GM18870 (cell line): ENCODE measurements around the gene KAZN.

Experiments used
- ATAC-seq: cut with Tn5 transposase; IDR thresholded peaks from one replicate; pipeline ENCODE4 v1.9.1; 2021; ENCODE audit warnings: moderate library complexity; ENCODE audit not compliant: unreplicated experiment

Gene KAZN

DNA sequence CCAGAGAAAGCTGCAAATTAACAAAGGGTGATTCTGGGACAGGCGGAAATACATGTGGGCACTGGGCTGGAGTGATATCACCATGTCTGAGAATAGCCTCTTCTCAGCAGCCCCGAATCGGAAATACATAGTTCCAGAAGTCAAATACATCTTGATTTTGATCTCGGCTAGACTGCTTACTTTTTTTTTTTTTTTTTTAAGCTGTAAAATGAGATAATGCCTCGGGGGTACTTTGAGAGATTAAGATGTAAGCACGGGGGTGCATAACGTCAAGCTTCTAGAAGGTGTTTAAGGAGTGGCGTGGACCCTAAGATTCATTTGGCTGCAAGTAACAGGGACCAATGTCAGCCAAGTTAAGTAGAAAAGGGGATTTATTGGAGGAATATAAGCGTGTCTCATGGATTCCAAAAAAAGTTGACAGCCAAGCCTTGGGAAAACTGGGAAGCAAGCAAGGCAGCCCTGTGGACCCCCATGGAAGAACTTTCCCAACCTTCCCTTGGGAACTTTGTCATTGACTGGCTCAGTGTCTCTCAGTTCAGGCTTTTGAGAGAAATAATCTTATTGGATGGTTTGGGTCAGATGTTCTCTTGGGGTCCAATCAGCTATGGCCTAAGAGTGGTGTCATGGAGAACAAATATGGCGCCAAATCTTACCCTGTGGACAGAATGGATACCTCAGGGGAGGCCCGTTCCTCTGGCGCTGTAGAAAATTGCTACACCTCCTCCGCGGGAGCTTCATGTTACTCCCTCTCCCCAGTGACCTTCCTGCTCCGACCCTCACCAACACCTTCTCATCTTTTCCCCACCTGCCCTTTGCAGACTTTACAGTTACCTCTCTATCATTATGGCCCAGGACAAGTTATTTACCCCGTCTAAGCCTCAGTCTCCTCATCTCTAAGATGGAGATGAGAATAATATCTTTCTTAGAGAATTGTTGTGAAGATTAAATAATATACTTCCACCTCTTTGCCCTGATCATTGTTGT is 186.6 kb downstream of the KAZN start:
- no peak for ATAC-seq

DNA sequence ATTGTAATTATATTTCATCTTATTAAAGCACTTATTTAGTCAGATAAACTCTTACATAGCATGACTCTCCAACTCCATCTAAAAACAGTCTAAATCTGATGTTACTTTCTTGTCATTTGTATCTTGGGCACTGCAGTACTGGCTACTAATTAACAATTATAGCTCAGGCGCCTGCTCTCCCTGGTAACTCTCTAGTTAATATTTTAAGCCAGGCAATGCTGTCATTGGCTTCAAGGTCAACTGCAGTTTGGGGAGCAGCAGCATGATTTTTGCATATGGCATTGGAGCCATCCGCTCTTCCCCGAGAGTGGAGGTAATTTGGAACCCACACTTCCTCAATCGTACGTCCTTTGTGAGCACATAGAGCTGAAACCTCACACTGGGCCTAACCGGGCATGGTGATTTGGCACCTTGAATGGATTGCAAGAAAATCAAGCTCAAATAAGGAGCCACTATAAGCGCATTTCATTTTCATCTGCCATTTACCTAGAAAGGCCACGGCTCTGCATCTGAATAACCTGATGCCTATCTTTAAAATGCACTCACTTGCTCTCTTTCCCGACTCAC is 187.7 kb downstream of the KAZN start:
- no peak for ATAC-seq

DNA sequence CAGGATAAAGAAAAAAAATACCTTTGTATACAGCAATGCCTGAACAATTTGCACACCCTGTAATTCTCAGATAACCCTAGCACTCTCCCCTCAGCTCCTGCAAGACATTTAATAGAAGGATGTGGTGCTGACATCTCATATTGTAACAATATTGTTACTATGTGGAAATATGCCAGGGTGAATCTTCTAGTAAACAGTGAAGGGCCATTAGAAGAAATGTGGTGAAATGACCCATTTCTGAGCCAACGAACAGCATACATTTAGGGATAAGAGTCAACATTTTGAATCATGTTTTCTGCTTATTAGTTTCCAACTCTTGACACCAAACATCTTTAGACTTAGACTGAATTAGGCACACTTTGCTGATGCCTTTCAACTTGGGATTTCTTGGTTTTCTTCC is 188.2 kb downstream of the KAZN start:
- no peak for ATAC-seq

DNA sequence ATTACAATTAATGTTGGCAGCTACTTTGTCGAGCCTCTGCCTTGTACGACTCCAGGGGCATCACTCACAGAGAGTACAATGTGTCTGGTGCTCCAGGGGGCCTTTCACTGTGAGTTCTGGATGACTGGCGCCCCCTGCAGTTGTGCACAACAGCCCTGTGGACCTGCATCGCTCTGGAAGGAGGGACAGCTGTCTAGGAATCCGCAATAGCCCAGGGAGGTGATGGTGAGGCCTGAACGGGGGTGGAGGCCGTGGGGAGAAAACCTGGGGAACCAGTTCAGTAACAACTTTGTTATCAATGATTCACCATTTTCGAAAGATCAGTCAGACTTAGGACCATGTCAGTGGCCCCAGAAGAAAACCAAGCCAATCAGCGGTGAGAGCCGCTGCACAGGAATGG is 189.1 kb downstream of the KAZN start:
- no peak for ATAC-seq

DNA sequence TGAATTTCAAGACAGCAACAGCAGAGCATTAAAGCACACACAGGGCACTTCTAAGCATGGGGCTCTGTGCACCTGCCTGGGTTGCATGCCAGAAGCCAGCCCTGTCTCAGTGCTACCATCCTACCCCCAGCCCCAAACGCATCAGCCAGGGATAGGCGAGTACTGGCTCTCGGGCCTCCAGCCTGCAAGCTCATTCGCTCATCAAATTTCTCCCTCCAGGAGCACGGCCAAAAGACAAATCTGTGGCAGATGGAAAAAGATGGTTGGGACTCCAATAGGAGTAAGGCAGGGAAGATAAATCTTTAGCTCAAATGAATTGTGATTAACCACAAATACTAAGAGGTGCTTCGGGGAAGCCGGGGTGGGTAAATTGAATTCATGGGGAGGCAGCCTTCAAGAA is 189.6 kb downstream of the KAZN start:
- ATAC-seq, result no peak

DNA sequence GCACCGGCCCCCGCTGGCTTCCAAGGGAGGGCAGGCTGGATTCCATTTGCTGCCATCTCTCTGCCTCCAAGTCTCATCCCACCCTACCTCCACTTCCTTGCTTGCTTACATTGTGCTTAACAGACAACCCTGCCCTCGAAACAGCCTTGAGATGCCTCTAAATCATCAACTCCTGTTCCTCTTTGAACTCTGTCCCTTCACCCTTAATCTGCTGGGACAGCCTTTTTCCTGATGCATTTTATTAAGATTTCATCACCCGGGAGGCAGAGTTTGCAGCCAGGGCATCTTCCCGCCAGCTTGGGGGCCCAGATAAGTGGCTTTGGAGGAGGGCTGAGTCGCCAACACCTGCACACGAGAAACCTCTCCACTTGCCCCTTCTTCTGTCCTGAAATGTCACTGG is 192.5 kb downstream of the KAZN start:
- ATAC-seq, result no peak

DNA sequence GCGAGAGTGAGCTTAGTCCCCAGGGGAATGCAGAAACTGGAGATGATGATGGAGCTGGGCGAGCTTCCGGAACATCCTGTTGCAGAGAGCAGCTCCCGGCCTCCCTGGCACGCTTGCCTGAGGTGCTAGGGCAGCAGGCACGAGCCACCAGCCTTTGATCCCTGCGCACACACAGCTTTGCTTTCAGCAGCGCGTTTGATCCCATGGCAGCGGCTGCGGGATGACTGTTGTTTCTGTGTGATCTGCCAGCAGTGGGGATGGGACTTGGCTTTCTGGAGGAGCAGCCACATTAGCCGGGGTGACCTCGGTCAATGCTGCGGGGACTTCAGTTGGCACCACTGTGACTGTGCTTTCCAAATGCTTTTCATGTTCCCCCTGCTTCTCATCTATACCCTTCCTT is 193.2 kb downstream of the KAZN start:
- no peak for ATAC-seq

DNA sequence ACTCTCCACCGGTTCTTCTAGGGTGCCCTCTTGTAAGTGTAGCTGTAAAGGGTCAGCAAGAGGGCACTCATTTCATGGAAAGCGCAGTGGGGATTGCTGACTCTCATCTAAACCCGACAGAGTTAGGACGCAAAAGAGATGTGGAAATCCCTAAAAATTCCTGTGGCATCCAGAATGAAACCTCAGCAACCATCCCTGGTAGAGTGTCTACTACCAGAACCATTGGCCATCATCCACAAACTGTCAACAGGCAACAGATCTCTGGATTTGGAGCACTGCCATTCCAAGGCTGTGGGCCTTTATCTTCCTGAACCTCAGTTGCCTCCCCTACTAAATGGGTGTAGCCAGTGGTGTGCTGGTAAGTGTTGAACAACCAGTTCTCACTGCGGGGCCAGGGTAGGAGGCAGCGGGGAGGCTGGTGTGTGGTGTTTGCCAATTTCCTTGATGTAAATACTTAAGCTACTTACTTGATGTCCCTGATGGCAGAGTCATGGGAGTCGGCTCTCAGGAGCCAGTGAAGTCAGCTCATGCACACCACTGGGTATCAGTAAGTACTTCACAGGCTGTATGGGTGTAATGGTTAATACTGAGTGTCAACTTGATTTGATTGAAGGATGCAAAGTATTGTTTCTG is 195.8 kb downstream of the KAZN start:
- ATAC-seq, result no peak

DNA sequence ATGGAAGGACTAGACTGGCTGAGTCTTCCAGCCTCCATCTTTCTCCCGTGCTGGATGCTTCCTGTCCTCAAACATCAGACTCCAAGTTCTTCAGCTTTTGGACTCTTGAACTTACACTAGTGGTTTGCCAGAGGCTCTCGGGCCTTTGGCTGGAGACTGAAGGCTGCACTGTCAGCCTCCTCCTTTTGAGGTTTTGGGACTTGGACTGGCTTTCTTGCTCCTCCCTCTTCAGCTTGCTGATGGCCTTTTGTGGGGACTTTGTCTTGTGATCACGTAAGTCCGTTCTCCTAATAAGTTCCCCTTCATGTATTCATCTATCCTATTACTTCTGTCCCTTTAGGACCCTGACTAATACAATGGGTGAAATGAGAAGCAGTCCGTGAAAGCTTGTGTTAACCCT is 196.4 kb downstream of the KAZN start:
- ATAC-seq, result no peak

DNA sequence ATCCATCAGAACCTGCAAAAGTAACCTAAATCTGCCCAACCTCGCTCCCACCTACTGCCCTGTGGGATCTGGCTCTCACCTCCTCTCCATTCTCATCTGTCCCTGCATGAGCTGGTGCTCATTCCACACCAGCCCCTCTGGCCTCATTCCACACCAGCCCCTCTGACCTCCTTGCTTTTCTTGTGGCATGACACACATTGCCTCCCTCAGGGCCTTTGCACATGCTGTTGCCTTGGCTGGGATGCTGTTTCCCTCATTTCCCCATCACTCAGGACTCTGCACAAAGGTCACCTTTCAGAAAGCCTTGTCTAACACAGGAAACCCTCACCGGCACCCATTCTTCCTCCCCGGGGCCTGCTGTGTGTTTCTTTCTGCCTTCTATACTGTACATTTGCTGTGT is 197.1 kb downstream of the KAZN start:
- ATAC-seq, result no peak

DNA sequence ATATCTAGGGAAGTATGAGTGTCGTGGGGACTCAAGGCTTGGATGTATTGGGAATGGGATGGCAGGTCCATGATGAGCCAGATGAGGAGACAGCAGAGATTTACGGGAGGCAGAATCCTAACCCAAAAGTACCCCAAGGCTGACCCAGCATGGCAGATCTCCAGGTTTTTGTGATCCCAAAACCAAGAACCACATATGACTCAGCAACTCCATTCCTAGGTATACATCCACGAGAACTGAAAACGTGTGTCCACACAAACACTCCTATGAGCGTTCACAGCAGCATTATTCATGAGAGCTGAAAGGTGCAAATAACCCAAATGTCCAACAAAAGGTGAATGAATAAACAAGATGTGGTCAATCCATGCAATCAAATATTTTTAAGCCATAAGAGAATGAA is 201.5 kb downstream of the KAZN start:
- no peak for ATAC-seq

DNA sequence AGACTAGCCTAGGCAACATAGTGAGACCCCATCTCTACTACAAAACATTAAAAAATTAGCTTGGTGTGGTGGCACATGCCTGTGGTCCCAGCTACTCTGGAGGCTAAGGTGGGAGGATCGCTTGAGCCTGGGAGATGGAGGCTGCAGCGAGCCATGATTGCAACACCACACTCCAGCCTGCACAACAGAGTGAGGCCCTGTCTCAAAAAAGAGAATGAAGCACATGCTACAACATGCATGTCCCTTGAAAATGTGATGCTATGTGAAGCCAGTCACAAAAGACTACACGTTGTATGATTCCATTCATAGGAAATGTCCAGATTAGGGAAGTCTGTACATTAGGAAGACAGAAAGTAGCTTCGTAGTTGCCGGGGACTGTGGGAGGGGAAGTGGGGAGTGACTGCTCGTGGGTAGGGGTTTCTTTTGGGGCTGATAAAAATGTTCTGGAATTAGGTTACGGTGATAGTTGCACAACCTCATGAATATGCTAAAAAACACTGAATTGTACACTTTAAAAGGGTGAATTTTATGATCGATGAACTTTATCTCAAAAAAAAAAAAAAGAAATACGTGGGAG is 202.1 kb downstream of the KAZN start:
- no peak for ATAC-seq

DNA sequence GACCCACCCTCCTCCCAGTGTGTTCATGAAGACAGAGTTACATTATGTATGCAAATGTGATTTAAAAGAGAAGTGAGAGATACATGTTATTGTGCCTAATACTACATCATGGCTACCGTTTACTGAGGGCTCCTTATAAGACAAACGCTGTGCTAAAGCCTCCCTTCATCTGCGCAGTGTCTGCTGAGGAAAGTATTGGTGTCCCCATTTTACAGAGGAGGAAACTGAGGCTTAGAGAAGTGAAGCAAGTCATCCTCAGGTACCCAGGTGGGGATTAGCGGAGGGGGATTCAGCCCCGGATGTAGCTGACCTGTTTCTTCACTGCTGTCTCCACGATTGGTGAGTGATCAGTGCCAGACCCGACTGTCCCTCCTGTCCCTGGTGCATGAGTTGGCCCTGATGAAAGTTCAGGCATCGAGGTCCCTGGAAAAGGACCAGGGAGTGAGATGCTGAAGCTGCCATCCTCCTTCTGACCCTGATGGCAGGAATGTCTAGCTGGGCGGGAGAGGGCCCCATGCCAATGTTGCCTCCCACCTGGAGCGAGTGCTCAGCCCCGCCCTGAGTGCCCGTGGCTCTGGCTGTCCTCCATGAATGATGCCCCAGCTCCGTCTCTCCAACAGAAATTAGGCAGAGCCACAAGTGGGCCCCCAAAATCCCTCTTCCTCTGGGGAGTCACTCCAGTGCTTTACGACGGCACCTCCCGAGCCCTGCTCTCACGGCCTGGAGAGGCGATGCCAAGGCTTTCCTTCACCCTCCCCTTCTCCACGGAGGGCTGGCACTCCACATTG is 204.7 kb downstream of the KAZN start:
- ATAC-seq, result no peak

DNA sequence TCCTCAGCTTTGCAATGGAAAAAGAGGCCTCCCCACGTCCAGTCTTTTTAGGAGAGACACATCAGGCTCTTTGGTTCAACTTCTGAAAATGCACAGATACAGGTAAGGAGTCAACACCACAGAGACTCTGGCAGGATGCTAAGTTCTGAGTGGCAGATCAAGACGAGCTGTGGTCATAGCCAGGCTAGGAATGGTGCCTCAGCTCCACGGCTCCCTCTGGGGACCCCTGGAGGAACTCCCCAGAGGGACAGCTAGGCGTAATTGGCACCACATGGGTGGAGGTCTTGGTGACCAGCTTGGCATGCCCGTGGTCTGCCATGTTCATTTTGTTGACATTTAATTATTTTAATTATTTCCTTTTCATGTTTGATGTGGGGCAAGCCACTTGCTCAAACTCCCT is 206.1 kb downstream of the KAZN start:
- ATAC-seq, result no peak

DNA sequence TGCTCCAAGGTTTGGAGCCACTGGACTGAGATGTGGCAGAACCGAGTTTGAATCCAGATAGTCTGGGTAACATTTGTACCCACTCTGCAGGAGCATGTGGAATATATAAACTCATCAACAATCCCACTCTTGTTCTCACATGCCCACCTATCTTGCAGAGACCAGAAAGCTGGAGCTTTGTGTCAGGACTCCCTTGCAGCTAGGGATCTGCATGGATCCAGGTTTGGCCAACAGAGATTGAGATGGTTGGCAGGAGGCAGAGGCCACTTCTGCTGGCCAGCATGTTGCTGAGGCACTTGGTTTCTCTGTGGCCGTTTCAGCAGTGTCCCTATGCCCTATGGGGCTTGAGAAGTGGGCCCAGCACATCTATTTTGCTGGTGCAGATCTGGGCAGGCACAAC is 208.3 kb downstream of the KAZN start:
- no peak for ATAC-seq

DNA sequence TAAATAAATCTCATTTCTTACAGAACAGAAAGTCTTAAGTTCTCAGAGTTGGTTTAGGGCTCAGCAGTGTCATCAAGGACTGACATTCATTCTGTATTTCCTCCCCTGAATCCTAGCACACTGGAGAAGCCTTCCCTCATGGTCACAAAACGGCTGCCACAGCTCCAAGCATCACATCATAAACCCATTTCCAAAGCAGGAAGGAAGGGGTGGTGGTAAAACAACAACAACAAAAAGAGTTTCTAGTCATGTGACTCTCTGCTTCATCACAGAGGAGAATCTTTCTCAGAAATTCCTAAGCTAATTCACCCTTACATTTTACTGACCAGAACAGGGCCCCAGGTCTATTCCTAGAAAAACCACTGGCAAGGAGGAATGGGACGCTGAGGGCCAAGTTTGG is 210.3 kb downstream of the KAZN start:
- ATAC-seq, result no peak

DNA sequence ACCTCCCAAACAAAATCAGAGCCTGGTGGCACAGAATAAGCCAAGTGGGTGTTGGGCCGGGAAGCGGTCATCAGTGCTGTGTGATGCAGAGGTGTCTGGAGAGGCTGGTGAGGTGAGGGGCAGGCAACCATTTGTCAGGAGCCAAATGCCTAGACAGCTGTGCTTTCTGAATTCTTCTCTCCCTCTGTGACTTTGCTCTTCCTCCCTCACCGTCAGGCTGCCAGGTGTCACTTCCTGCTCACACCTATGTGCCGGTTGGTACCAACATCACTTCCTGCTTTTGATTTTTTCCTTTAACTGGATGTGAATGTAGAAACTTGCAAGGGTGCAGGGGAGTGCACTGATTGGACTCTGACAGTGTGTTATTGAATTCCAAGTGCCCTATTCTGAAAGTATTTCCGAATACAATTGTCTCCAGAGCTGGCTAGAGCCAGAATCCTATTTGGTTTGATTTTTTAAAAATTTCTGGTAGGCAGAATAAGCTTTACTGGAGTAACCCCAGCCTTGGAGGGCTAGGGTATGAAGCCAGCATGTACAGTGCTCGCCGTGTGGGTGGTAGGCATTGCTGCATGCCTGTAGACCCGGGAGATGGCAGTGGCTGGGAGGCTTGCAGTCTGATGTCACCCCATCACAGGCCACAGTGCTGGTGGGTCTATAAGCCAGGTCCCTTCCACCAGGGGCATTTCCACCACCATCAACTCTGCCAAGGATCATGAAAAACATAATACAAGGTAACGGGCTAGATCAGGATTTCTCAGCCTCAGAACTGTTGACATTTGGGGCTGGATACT is 210.9 kb downstream of the KAZN start:
- ATAC-seq, result no peak

DNA sequence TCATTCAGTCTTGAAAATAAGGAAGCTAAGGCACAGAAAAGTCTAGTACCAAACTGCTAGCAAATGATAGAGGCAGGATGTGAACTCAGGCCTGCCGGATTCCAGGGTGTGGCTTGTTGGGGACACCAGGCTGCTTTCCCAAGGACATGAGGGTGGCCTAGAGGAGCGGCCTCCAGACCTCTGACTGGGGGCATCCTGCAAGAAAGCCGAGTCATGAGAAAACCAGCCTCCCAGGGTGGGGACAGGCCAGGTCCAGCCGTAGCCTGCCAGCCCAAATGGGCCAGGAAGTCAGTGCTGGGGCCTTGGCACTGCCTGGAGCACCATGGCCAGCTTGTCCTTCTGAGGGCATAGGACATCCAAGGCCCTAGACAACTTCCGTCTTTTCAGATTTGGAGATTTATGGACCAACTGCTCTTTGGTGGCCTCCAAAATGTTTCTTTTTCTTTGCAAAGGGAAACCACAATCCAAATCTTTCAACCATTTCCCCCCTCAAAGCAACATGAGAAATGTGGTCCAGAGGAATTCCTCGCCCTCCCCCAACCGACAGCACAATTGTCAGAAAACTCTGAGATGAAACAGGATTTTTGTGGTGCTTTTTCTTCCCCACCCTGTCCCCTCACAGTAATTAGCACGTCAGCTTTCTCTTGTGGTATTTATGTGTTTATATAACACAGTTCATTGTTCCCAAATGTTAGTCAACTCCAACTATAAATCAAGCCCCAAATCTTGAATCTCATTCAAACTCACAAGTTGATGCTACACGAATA is 212.3 kb downstream of the KAZN start:
- no peak for ATAC-seq

DNA sequence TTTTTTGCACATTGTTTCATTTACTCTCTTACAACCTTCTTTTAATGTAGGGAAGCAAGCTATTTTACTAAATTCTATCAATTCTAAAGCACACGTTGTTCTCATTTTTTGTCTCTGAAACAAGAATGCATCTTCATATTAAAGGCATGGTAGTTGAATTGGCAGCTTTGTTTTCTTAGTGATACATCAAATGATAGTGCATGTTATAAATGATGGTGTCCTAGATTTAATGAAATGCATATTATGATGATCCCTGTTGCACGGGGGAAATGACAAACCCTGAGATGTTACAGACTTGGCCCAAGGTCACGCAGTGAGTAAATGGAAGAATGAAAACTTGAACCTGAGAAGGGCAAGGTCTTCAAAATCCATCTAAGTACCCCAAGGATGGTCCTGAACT is 213.1 kb downstream of the KAZN start:
- ATAC-seq, result no peak
